ENCODE results near the gene IL12B. TPM values are rescaled to one million over a fixed set of nuclear protein-coding genes. Genes with fewer than 3 reads are reported as not detected.
"Not testable (repeated sequence)": the region's sequence is repeated elsewhere in the genome, so short reads cannot be mapped to it uniquely, and the experiment has no call there.

The IL12B gene
- not detected in 2 replicates for total RNA-seq (2014; rRNA removed; shearing (Covaris generic); ENCODE audit: low replicate concordance)

DNA sequence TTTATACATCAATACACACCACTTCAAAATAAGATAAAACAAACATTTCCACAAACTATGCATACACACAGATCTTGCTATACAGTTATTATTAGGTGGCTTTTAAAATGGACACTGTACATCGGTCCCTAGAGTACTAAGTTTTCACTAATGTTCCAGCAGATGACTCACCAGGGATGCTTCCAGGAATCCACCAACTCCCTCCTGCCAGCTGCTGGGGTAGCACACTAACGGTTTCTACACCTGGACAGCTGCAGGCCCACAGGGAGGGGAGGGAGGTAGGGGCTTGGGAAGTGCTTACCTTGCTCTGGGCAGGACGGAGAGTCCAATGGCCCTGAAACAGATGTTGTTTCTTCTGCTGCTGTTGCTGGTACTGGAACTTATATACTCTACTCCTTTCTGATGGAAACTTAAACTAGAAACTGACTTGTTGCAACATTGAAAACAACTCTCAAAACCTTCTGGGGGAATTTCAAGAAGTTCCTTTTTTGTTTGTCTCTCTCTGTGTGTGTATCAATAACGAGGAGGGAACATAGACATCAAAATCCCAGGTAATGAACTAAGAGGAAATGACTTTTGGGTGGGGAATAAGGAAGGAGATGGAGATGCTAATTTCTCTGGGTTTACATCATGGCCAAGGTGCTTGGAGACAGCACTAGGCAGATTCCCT is at the start of gene IL12B:
IL12B (minus strand) TSS at position 357 of the 670 bp plus-strand sequence. CDS start 3,705 bp downstream, outside the sequence.
- no peak for DNase-seq (ENCODE audit: low read depth)
- in situ Hi-C loops (cut with HindIII; ENCODE audit: low pct_unique_long_range_greater_than_20kb, low sequenced_read_pairs): no loop called here

DNA sequence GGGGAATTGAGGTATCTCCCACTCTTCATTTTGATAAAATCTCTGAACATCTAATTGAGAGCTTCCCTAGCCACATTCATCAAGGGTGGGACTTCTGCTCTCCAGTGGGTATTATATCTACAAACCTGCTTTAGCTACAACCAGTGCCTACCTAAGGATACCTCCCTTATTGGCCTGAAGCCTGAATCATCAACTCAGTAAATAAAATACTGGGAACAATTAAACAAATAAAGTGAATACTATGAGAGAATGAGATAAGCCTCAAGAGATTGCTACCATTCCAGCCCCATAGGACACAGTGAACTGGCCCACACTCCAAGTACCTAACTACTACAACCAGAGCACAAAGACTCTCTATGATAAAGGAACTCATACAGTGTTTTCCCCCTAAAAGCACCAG is 47.4 kb upstream of the IL12B start:
- no peak for DNase-seq (ENCODE audit: low read depth)
- in situ Hi-C loops (cut with HindIII; ENCODE audit: low pct_unique_long_range_greater_than_20kb, low sequenced_read_pairs): no loop called here

DNA sequence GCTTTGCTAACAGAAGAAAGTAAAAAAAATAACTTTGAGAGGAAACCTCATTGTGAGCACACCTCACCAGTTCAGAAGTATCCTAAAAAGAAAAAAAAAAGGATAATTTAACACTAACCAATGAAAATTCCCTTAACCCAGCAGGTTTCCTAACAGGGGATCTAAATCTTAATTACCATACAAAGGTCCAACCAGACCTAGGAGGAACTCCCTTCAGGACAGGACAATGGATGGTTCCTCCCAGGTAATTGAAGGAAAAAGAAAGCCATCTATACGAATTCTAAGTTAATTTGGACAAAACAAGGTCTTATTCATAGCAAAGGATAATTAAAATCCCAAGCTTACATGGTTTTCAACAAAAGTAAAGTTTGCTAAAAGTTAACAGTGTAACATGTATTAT is 37.6 kb upstream of the IL12B start:
- DNase-seq (ENCODE audit: low read depth); in situ Hi-C loops (cut with HindIII; ENCODE audit: low pct_unique_long_range_greater_than_20kb, low sequenced_read_pairs): not testable (repeated sequence)

DNA sequence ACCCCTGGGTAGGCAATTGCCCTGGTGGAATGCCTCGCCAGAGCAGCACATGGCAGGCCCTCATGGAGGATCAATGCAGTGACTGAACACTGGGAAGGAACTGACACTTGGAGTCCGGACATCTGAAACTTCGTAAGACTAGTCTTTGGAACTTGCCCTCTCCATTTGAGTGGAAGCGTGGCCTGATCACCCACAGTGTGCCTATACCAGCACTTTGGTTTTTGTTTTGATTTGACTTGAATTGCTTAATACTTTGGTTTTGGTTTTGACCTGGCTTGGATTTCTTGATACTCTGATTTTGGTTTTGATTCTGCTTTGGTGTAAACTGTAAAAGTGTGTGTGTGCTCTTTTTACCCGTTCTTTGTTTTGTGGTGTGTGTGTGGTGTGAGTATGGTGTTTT is 36.5 kb upstream of the IL12B start:
- in situ Hi-C loops (cut with HindIII; ENCODE audit: low pct_unique_long_range_greater_than_20kb, low sequenced_read_pairs); DNase-seq (ENCODE audit: low read depth): not testable (repeated sequence)

DNA sequence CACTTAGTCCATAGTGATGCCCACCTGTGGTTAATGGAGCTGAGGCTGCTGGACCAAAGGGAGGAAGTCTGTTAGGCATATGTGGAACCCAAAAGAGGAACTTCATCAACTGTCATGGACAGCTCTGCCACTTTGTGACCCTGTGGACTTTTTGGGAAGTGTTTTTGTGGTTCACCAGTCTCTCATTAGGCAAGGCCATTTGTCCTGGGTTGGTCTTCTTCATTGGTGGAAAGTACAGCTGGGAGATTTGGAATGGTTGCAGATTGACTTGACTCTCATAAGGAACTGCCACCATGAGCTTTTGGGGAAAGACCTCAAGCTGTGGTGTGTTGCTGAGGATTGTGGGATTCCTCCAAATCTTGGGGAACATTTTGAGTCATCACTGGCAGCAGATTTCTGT is 31.9 kb upstream of the IL12B start:
- in situ Hi-C loops (cut with HindIII; ENCODE audit: low pct_unique_long_range_greater_than_20kb, low sequenced_read_pairs): no loop called here

DNA sequence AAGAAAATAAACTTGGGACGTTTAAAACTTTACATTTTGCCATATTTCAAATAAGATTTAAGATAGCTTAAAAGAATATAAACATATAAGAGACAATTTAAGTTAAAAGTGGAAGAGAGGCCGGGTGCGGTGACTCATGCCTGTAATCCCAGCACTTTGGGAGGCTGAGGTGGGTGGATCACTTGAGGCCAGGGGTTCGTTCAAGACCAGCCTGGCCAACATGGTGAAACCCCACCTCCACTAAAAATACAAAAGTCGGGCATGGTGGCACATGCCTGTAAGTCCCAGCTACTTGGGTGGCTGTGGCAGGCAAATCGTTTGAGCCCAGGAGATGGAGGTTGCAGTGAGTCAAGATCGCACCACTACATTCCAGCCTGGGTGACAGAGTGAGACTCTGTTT is 29.6 kb upstream of the IL12B start:
- in situ Hi-C loops (cut with HindIII; ENCODE audit: low pct_unique_long_range_greater_than_20kb, low sequenced_read_pairs); DNase-seq (ENCODE audit: low read depth): not testable (repeated sequence)

More for the DNA sequence above, 31.9 kb upstream of the IL12B start:
- DNase-seq (ENCODE audit: low read depth): no peak

DNA sequence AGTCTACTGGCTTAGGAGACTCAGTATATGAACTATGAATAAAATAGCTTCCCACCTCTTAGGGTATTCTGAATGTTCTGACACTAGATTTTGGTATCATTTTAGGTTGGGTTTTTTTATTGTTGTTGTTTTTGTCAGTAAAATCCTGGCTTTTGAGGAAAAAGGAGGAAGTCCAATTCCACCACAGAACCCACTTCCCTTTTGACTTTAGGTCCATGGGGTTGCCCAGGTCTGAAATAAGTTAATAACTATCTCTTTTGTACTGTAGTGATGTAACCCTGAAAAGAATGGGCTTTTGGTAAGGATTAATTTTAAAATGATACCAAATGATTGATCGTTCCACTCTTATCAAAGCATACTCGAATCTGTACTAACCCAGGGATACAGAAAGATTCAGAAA is 29.1 kb upstream of the IL12B start:
- in situ Hi-C loops (cut with HindIII; ENCODE audit: low pct_unique_long_range_greater_than_20kb, low sequenced_read_pairs): no loop called here
- DNase-seq (ENCODE audit: low read depth): no peak

DNA sequence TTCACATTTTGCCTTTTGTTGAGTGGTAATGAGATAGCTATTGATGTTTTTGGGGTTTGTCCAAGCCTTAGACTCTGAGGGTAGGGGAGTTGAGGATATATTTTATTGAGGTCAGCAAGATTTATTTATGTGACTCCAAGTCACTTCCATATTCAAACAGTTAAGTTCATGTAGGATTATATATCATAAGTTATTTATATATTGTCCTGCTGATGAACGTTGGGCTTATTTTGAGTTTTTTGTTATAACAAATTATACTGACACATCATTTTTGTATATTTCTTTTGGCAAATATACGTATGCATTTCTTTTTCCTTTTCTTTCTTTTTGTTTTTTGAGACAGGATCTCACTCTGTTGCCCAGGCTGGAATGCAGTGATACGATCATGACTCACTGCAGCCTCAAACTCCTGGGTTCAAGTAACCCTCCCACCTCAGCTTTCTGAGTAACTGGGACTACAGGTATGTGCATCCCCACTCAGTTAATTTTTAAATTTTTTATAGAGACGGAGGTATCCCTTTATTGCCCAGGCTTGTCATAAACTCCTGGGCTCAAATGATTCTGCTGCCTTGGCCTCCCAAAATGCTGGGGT is 23.5 kb upstream of the IL12B start:
- no peak for DNase-seq (ENCODE audit: low read depth)
- in situ Hi-C loops (cut with HindIII; ENCODE audit: low pct_unique_long_range_greater_than_20kb, low sequenced_read_pairs): no loop called here

DNA sequence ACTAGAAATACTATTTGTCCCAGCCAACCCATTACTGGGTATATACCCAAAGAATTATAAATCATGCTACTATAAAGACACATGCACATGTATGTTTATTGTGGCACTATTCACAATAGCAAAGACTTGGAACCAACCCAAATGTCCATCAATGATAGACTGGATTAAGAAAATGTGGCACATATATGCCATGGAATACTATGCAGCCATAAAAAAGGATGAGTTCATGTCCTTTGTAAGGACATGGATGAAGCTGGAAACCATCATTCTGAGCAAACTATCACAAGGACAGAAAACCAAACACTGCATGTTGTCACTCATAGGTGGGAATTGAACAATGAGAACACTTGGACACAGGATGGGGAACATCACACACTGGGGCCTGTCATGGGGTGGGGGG is 20.4 kb upstream of the IL12B start:
- DNase-seq (ENCODE audit: low read depth); in situ Hi-C loops (cut with HindIII; ENCODE audit: low pct_unique_long_range_greater_than_20kb, low sequenced_read_pairs): not testable (repeated sequence)

DNA sequence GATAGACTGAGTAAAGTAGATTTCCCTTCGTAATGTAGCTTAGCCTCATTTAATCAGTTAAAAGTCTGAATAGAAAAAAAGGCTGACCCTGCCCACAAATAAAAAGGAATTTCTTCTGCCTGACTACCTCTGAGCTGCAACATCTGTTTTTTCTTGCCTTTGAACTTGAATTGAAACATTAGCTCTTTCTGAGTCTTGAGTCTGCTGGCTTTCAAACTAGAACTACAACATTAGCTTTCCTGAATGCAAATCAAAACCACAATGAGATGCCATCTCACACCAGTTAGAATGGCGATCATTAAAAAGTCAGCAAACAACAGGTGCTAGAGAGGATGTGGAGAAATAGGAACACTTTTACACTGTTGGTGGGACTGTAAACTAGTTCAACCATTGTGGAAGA is 19.9 kb upstream of the IL12B start:
- DNase-seq (ENCODE audit: low read depth); in situ Hi-C loops (cut with HindIII; ENCODE audit: low pct_unique_long_range_greater_than_20kb, low sequenced_read_pairs): not testable (repeated sequence)

DNA sequence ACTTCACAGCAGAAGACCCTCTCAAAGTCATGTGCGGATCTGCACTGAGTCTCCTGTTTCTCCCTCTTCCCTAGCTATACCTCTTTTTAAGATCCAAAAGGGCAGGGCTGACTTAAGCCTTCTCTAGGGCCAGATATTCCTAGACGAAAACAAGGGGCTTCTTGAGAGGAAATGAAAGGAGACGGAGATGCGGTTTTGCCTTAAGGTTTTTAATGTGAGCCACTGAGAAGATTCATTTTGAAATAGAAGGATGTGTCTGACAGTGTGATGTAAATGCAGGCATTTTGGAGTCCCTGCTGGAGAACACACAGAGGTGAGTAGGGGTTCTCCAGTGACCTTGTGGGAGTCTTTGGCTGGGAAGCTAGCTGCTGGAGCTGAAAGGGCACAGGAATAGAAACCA is 15.6 kb upstream of the IL12B start:
- in situ Hi-C loops (cut with HindIII; ENCODE audit: low pct_unique_long_range_greater_than_20kb, low sequenced_read_pairs): no loop called here
- no peak for DNase-seq (ENCODE audit: low read depth)

DNA sequence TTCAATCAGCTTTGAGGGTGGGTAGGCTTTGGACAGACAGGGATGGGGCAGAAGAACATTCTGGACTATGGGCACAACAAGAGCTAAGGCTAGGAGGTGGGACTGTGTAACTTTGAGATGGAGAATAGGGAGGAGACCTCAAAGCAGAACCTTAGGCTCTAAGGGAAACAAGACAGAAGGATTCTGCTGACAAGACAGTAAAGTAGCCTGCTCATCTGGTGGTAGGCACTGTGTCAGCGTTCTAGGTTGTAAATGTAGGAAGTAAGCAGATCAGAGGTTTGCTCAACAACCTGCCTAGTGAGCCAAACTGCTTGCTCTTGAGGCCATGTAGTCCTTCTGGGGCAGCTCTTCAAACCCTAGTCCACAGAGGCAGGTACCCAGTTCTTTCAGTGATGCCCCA is 15.0 kb upstream of the IL12B start:
- no peak for DNase-seq (ENCODE audit: low read depth)
- in situ Hi-C loops (cut with HindIII; ENCODE audit: low pct_unique_long_range_greater_than_20kb, low sequenced_read_pairs): no loop called here

DNA sequence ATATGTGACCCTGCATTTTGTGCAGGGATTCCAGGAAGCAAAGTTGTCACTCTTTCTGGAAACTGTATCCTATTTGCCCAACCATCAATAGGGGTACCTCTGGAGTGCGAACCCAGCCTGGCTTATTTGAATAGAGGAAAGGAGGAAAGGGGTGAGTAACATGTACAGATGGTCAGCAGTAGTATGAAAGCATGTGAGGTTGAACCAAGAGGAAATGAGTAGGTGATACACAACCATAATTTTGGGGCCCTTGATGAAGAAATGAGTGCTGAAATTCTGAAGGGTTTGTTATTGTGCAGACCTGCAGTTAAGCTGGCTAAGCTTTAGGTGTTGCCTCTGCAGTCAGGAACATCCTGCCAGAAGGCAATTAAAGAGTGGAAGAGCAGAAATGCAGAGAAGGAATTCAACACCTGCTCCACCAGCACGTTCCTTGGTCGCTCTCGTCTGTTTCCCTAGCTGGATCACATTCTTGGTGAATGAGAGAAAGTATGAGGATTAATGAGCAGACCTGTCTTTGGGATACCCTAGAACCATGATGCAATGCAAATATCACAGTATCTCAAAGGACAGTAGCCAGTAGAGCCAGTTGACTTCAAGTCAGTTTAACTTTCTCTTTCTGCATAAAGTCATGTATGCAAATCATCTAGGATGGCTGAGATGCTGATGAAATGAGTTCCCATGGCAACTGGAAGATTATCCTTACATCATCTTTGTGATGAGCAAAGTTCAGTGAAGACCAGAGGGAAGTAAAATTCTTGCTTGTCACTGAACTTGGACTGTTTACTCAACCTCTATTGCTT is 13.2 kb upstream of the IL12B start:
- in situ Hi-C loops (cut with HindIII; ENCODE audit: low pct_unique_long_range_greater_than_20kb, low sequenced_read_pairs): no loop called here
- no peak for DNase-seq (ENCODE audit: low read depth)

DNA sequence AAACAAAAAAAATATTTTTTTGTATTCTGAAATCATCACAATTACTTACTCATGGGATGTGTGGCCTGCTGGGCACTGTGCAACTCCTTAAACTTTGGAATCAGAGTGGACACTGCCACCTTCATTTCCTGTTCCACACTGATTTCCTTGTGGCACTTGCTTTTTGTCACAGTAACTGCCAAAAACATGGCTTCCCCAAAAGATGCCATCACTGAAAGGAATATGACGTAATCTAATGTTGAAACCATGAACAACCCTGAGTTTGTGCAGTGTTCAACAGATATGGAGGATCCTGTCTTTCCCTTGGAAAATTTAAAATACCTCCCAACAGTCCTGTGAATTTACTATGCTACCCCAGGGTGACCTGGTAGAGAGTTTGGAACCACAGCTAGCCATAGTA is 12.6 kb upstream of the IL12B start:
- DNase-seq (ENCODE audit: low read depth): no peak
- in situ Hi-C loops (cut with HindIII; ENCODE audit: low pct_unique_long_range_greater_than_20kb, low sequenced_read_pairs): no loop called here

DNA sequence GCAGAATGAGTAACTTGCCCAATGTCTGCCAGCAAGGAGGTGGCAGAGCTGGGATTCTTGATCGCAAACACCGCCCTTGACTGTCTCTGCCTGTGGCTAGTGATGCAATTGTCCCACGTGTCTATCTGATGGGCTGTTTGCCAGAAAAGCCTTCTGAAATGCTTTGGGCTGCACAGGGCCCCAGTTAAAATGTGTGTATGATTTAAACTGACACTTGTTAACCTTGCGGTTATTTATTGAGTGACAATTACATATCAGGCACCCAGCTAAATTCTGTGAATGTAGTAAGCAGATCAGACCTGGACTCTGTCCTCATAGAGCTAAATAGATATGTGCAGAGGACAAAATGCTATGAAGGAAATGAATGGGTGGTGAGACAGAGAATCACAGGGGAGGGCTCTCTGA is 11.6 kb upstream of the IL12B start:
- in situ Hi-C loops (cut with HindIII; ENCODE audit: low pct_unique_long_range_greater_than_20kb, low sequenced_read_pairs): no loop called here
- peak; percentile 92 for DNase-seq (ENCODE audit: low read depth)

DNA sequence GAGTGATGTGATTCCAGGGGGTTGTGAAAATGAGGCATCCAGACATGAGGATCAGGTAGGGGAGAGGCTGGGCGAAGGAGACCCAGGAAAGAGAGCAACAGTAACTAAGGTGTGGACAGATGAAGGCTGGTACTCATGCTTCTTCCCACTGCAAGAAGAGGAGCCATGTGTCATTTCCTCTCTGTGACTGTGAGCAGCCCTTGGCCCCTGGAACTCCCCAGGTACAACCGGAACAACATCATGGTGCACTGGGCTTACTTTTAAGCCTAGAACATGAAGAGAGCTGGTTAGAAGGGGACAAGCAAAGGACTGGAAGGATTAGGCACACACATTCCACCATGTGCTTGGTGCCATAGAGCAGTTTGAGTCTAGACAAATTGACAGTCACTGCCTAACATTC is 10.9 kb upstream of the IL12B start:
- in situ Hi-C loops (cut with HindIII; ENCODE audit: low pct_unique_long_range_greater_than_20kb, low sequenced_read_pairs): no loop called here
- DNase-seq (ENCODE audit: low read depth): no peak

DNA sequence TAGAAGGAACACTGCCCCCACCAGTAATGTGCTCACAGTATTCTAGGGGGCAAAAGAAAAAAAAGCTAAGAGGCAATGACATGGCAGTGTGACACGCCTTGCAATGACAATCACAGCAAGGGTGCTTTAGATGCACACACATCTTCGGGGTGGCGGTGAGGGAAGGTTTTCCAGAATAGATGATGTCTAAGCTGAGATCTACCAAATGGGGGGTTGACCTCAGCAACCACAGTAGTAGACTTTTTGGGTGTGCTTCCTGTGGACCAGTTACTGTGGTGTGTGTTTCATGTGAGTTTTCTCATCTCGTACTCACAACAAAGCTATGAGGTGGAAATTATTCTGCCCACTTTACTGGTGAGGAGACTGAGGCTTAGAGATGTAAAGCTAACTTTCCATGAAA is 10.2 kb upstream of the IL12B start:
- DNase-seq (ENCODE audit: low read depth): no peak
- in situ Hi-C loops (cut with HindIII; ENCODE audit: low pct_unique_long_range_greater_than_20kb, low sequenced_read_pairs): no loop called here

DNA sequence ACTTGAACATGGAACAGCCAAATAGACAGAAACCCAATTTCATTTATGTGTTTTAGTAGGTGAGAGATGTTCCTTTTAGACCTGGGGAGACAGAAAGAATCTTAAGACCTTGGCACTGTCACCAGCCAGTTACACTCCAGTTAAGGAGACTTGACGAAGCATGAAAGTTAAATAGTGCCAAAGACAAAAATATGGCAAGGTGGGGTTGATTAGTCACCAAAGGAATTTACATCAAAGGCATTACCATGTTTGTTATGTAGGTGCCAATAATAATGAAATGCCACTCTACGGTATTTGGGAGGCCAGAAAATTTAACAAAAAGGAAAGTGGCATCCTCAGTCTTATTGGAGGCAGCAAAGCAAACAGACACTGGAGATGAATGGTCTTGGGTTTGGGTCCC is 9.2 kb upstream of the IL12B start:
- in situ Hi-C loops (cut with HindIII; ENCODE audit: low pct_unique_long_range_greater_than_20kb, low sequenced_read_pairs): no loop called here
- peak; percentile 75 for DNase-seq (ENCODE audit: low read depth)

DNA sequence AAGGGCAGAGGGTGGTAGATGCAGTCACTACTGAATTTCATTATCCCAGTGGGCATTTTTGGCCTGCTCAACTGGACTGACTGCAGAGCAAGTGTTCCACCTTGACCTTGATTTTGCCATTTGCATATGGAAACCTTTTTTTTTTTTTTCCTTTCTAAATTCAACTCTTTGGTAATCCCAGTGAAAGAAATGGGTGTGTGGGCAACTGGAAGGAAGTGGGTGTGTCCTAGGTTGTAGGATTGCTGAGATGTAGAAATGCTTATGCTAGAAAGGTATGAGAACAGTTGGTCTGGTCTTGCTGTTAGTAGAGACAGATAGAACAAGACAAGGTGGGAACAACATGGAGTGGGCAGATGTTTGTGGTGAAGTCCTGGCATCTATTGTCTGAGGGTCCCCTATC is 7.8 kb upstream of the IL12B start:
- in situ Hi-C loops (cut with HindIII; ENCODE audit: low pct_unique_long_range_greater_than_20kb, low sequenced_read_pairs): no loop called here
- DNase-seq (ENCODE audit: low read depth): no peak

Measured in Caki2 (cell line).